NT2/D1 (cell line): ENCODE data around the gene ZNF329.

Experiments
- SUZ12 ChIP-seq: IDR thresholded peaks from 2 replicates; pipeline ENCODE4 v1.6.1; 2011; ENCODE audit not compliant: insufficient read length, insufficient read depth; ENCODE audit errors: extremely low read depth
- YY1 ChIP-seq: IDR thresholded peaks from 2 replicates; pipeline ENCODE4 v1.6.1; 2011; ENCODE audit not compliant: insufficient read length, insufficient read depth
- ZNF274 ChIP-seq: IDR thresholded peaks from 2 replicates; pipeline ENCODE4 v1.6.1; 2011; ENCODE audit warnings: mild to moderate bottlenecking, low read depth, low read length

- TF ChIP-seq YY1 (no peak), ZNF274 (no peak), SUZ12 (no peak)
These were observed 60.7 kb downstream of the ZNF329 start for GRCh38 chr19:58089846-58090245.
